SK-N-SH (cell line): ENCODE results near the gene SGTA. TPM values are rescaled to one million over a fixed set of nuclear protein-coding genes. Genes with fewer than 3 reads are reported as not detected.

Experiments
- CTCF ChIA-PET: fragments of 300-600, 350-600 bp; formaldehyde crosslinking; extraction: SDS; loops from one replicate; lab custom pipeline; 2021; lab: Yijun Ruan, JAX
- POLR2A ChIA-PET: fragments of 350-600 bp; sonication (Branson Sonifier 250); formaldehyde crosslinking; extraction: SDS; loops from one replicate; lab custom pipeline; 2020; ENCODE audit warnings: antibody characterized with exemption, inconsistent platforms; lab: Yijun Ruan, JAX
- DNase-seq: peaks from one replicate; pipeline ENCODE4 v3.0.0; 2012
- H2AFZ ChIP-seq: fragments of 200-600 bp; sonication (generic); 2 replicates; pipeline ENCODE4 v1.8.1; 2016; ENCODE audit warnings: antibody characterized with exemption, mild to moderate bottlenecking, low read depth
- H3F3A ChIP-seq: fragments of 200-600 bp; sonication (generic); replicated peaks from 2 replicates; pipeline ENCODE3; 2016; ENCODE audit warnings: antibody characterized with exemption, mild to moderate bottlenecking; ENCODE audit not compliant: insufficient read depth
- H3K27ac ChIP-seq, 2 experiments: fragments of 200-500 bp in 1 of 2; fragments of 200-600 bp in 1 of 2; sonication (Bioruptor generic) in 1 of 2; sonication (generic), shearing (Covaris generic) in 1 of 2; 2 replicates each; pipeline versions ENCODE4 v1.5.1 to v1.6.1; 2014 to 2016; ENCODE audit warnings: low read depth in 2 of 2, inconsistent platforms in 1 of 2, low read length in 1 of 2, mild to moderate bottlenecking in 1 of 2, mixed read lengths in 1 of 2
- H3K27me3 ChIP-seq: fragments of 200-600 bp; sonication (generic), shearing (Covaris generic); 2 replicates; pipeline ENCODE4 v1.6.1; 2016; ENCODE audit warnings: mixed run types; ENCODE audit not compliant: insufficient read depth
- H3K36me3 ChIP-seq, 2 experiments: fragments of 200-500 bp in 1 of 2; fragments of 200-600 bp in 1 of 2; sonication (Bioruptor generic) in 1 of 2; sonication (generic) in 1 of 2; replicated peaks in 1 of 2; 2 replicates each; pipeline versions ENCODE3 to v1.5.1; 2014 to 2016; ENCODE audit warnings: low read length in 1 of 2, mild to moderate bottlenecking in 1 of 2; ENCODE audit not compliant: insufficient read depth in 2 of 2, control insufficient read depth in 1 of 2
- H3K4me1 ChIP-seq, 2 experiments: fragments of 200-500 bp in 1 of 2; fragments of 200-600 bp in 1 of 2; sonication (Bioruptor generic) in 1 of 2; sonication (generic), shearing (Covaris generic) in 1 of 2; 2 replicates each; pipeline versions ENCODE4 v1.5.1 to v1.6.1; 2014 to 2016; ENCODE audit warnings: low read depth in 1 of 2, low read length in 1 of 2, mixed run types in 1 of 2; ENCODE audit not compliant: insufficient read depth in 2 of 2, control insufficient read depth in 1 of 2
- H3K4me2 ChIP-seq: fragments of 200-600 bp; sonication (generic), shearing (Covaris generic); 2 replicates; pipeline ENCODE4 v1.6.1; 2017; ENCODE audit warnings: mixed run types
- H3K4me3 ChIP-seq, 2 experiments: fragments of 200-500 bp in 1 of 2; fragments of 200-600 bp in 1 of 2; sonication (Bioruptor generic) in 1 of 2; sonication (generic), shearing (Covaris generic) in 1 of 2; 2 replicates each; pipeline versions ENCODE4 v1.5.1 to v1.8.1; 2014 to 2016; ENCODE audit warnings: low read depth in 2 of 2, inconsistent platforms in 1 of 2, low read length in 1 of 2, mild to moderate bottlenecking in 1 of 2, mixed read lengths in 1 of 2, moderate library complexity in 1 of 2
- H3K79me2 ChIP-seq: fragments of 200-600 bp; sonication (generic); 2 replicates; pipeline ENCODE4 v1.8.1; 2017; ENCODE audit warnings: mild to moderate bottlenecking; ENCODE audit not compliant: insufficient read depth
- H3K9ac ChIP-seq: fragments of 200-600 bp; sonication (generic); 2 replicates; pipeline ENCODE4 v1.6.1; 2017; ENCODE audit warnings: mixed run types
- H3K9me2 ChIP-seq: fragments of 200-600 bp; sonication (generic); 2 replicates; pipeline ENCODE4 v1.6.1; 2017; ENCODE audit warnings: mixed run types
- H3K9me3 ChIP-seq: fragments of 200-600 bp; sonication (generic); 2 replicates; pipeline ENCODE4 v1.6.1; 2017; ENCODE audit warnings: mixed run types, mild to moderate bottlenecking, moderate library complexity
- H4K20me1 ChIP-seq: fragments of 200-600 bp; sonication (generic); 2 replicates; pipeline ENCODE4 v1.6.1; 2017; ENCODE audit warnings: mild to moderate bottlenecking, mixed run types; ENCODE audit not compliant: insufficient read depth
- ELF1 ChIP-seq: IDR thresholded peaks from 2 replicates; pipeline ENCODE4 v1.4.0; 2012
- EZH2phosphoT487 ChIP-seq: fragments of 200-600 bp; sonication (generic); IDR thresholded peaks from 2 replicates; pipeline ENCODE4 v1.6.1; 2017; ENCODE audit warnings: low read depth, mixed run types, mild to moderate bottlenecking, antibody characterized with exemption, moderate library complexity, borderline replicate concordance
- FOXJ3 ChIP-seq: sonication (generic); formaldehyde crosslinking; IDR thresholded peaks from 2 replicates; pipeline ENCODE4 v1.5.1; 2020; ENCODE audit warnings: mild to moderate bottlenecking, missing genetic modification reagents
- GABPA ChIP-seq: IDR thresholded peaks from 2 replicates; pipeline ENCODE4 v1.4.0; 2012; ENCODE audit warnings: low read depth, mild to moderate bottlenecking
- GATA2 ChIP-seq: sonication (generic); formaldehyde crosslinking; IDR thresholded peaks from 2 replicates; pipeline ENCODE4 v1.5.0; 2020; ENCODE audit warnings: mild to moderate bottlenecking, missing genetic modification reagents
- MEF2A ChIP-seq: IDR thresholded peaks from 2 replicates; pipeline ENCODE4 v1.4.0; 2012; ENCODE audit warnings: low read depth, borderline replicate concordance
- NRF1 ChIP-seq: IDR thresholded peaks from 2 replicates; pipeline ENCODE4 v1.6.1; 2012; ENCODE audit warnings: low read depth, mild to moderate bottlenecking, low read length
- PBX3 ChIP-seq: IDR thresholded peaks from 2 replicates; pipeline ENCODE4; 2012
- POLR2AphosphoS5 ChIP-seq: IDR thresholded peaks from 2 replicates; pipeline ENCODE4 v1.6.1; 2012; ENCODE audit warnings: low read depth, low read length
- REST ChIP-seq: IDR thresholded peaks from 2 replicates; pipeline ENCODE4 v1.6.1; 2012; ENCODE audit warnings: mild to moderate bottlenecking, low read depth, low read length, moderate library complexity
- RFX5 ChIP-seq: IDR thresholded peaks from 2 replicates; pipeline ENCODE4 v1.6.1; 2012; ENCODE audit warnings: mild to moderate bottlenecking, improper control_type of control experiment, low read length
- SIN3A ChIP-seq: IDR thresholded peaks from 2 replicates; pipeline ENCODE4 v1.6.1; 2012; ENCODE audit warnings: low read depth, mild to moderate bottlenecking, low read length, moderate library complexity, borderline replicate concordance
- SMC3 ChIP-seq: IDR thresholded peaks from 2 replicates; pipeline ENCODE4 v1.6.1; 2012; ENCODE audit warnings: low read depth, low read length, improper control_type of control experiment
- TAF1 ChIP-seq: IDR thresholded peaks from 2 replicates; pipeline ENCODE4 v1.6.1; 2012; ENCODE audit warnings: low read depth, mild to moderate bottlenecking, low read length, moderate library complexity, borderline replicate concordance
- ZBTB33 ChIP-seq: IDR thresholded peaks from 2 replicates; pipeline ENCODE4 v1.4.0; 2012; ENCODE audit warnings: low read depth, borderline replicate concordance
- WGBS: methylation state at CpG from one replicate; pipeline ENCODE4 v1.1.6; 2017; ENCODE audit warnings: low lambda C conversion rate; 5-methylcytosine and 5-hydroxymethylcytosine counted together
- polyA plus RNA-seq, 3 experiments: library from polyadenylated mRNA; depleted of rRNA; stranded (reverse); fragments of >200 nt; gene quantifications; 2 replicates each; pipeline ENCODE4 v1.2.3, GENCODE V29; 2012

Gene SGTA
- polyA plus RNA-seq, 1 of the 3 experiments (the other 2 are of a cell fraction): 78.4 TPM

- POLR2A ChIA-PET: no interaction called here
- no peak for DNase-seq
These were observed 22.3 kb upstream of the SGTA start for GRCh38 chr19:2805261-2805900.

More at GRCh38 chr19:2805261-2805900, 22.3 kb upstream of the SGTA start:
- WGBS: 97% methylated on average over 21 of the region's 28 CpGs
- Histone ChIP-seq H4K20me1 (no peaks in the 10 kb centered on the region), H3K4me2 (no peak overlapping the region), H3K27me3 (no peaks in the 10 kb centered on the region), H3K9me3 (no peaks in the 10 kb centered on the region), H3K9ac (no peak overlapping the region), H3K4me1 (no peaks in the 10 kb centered on the region), H3F3A (no peaks in the 10 kb centered on the region), H3K9me2 (no peaks in the 10 kb centered on the region), H3K36me3 (peaks cover 7 to 70% of the 10 kb centered on the region in 2 experiments), H3K4me3 (no peak overlapping the region), H3K27ac (no peak overlapping the region), H3K79me2 (no peaks in the 10 kb centered on the region), H2AFZ (no peak overlapping the region)
- no peak for TF ChIP-seq TAF1
- no peak for TF ChIP-seq SMC3
- no peak for TF ChIP-seq GABPA
- no peak for TF ChIP-seq REST
- no peak for TF ChIP-seq FOXJ3 (CRISPR knock-in tag)
- no peak for TF ChIP-seq ZBTB33
- no peak for TF ChIP-seq RFX5
- no peak for TF ChIP-seq MEF2A
- no peak for TF ChIP-seq SIN3A
- no peak for TF ChIP-seq POLR2AphosphoS5
- TF ChIP-seq NRF1: no peak
- TF ChIP-seq GATA2 (CRISPR knock-in tag): no peak
- no peak for TF ChIP-seq PBX3
- no peak for TF ChIP-seq ELF1
- TF ChIP-seq EZH2phosphoT487: no peak
- CTCF ChIA-PET: no interaction called here
